HG03159 (cell line): Measurements from ENCODE around the gene ZNRF1.
"Not testable (repeated sequence)": the region's sequence is repeated elsewhere in the genome, so short reads cannot be mapped to it uniquely, and the experiment has no call there.

Experiments
- ATAC-seq: cut with Tn5 transposase; IDR thresholded peaks from one replicate; pipeline ENCODE4 v1.9.1; 2021; ENCODE audit warnings: mild to moderate bottlenecking, moderate library complexity; ENCODE audit not compliant: unreplicated experiment

Gene ZNRF1

DNA sequence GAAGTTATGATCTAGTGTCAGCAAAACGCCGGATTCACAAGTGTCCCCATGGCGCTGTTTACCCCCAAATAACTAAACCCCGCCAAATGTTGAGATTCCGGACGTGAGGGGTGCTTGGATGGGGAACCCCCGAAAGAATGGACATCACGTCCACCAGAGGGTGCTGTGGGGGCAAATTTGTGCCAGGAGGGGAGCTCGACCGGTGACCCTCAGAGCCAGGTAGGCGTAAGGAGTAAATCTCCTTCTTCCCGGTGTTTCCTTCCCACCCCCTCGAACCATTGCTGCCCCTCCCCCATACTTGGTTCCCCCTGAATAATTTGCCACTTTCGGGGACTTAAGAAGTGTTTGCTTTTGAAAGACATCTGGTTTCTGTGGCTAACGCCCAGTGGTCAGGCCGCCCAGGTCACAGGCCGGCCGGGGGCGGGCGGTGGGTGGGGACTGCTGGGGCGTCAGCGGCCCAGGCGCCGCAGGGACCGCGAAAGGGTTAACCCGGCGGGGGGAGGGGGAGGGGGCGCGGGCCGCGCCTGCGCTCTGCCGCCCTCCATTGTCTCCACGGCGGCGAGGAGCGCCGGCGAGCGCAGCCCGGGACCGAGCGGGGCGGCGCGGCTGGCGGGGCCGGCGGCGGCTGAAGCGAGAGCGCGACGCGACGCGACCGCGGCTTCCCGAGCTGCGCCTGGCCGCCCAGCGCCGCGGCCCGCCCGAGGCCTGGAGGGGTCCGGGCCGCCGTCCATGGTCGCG is at the start of gene ZNRF1:
Gene ZNRF1, plus strand, starts transcription at position 544 of the 738 bp plus-strand sequence. CDS start 648 bp downstream, outside the sequence.
- peak; percentile 53 for ATAC-seq

DNA sequence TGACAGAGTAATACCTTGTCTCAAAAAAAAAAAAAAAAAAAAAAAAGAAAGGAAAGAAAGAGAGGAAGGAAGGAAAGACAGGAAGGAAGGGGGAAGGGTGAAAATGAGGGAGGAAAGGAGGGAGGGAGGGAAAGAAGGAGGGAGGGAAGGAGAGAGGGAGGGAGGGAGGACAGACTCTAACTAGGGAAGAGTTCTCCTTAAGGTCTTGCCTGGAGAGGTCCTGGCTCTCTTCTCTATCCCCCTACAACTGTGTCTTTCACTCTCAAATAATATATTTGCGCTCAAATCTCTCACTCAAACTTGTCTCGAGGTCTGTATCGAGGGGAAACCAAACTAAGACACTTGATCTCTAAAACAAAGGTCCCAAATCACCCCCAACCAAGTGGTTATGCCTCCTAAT is 49.5 kb upstream of the ZNRF1 start:
- no peak for ATAC-seq

DNA sequence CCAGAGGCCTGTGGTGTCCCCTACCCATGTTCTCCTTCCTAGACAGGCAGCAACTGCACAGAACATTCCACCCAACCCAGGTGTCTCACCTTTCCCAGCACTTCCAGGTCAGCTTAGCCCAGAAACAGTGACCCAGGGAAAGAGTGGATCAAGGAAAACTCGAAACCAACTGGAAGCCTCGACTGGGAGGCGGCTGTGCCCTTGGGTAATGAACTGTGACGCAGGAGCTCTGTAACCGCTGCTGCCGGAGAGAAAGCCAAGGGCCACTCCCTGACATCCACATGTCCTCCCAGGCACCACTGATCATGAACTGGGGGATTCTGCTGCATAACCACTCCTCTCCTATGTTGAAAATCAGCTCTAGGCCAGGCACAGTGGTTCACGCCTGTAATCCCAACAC is 48.3 kb upstream of the ZNRF1 start:
- no peak for ATAC-seq

DNA sequence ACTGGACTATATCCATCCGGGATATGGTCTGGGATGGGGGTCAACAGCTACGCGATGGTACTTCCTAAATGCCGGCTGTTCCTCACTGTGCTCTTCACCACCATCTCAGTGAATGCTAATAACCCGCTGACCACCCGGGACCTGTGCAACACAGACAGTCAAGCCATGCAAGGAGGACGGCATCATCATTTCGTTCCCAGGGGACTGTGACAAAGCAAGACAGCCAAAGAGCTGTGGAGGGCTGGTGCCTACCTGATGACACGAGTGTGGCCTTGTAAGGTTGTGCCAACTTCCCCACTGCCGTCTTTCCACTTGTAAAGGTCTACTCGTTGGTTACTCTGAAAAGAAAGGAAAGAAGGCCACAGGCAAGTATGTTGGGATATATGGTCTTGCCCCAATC is 47.6 kb upstream of the ZNRF1 start:
- ATAC-seq: no peak

DNA sequence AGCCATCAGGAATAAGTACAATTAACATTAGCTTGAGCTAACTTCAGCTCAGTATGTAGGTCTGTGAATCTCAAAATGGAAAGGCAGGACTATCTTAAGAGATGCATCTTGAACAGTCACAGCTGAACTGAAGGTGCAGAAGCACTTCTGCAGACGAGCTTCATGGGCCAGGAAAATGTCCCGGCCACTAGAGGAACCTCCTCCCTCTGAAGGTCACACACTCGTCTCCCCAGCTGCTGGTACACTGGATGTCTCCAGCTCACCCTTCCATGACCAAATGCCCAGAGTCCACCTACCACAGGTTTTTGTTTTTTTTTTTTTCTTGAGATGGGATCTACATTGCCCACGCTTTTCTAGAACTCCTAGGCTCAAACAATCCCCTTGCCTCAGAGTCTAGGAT is 47.1 kb upstream of the ZNRF1 start:
- ATAC-seq: no peak

DNA sequence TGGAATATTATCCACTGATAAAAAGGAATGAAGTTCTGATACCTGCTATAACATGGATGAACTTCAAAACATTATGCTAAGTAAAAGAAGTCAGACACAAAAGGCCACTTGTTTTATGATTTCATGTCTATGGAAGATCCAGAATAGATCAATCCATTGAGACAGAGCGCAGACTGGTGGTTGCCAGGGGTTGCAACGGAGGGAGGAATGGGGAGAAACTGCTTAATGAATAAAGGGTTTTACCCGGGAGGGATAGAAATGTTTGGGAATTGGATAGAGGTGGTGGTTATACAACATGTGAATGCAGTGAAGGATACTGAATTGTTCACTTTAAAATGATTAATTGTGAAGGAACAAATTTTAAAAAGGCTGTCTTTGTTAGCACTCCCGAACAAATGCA is 44.1 kb upstream of the ZNRF1 start:
- ATAC-seq: no peak

DNA sequence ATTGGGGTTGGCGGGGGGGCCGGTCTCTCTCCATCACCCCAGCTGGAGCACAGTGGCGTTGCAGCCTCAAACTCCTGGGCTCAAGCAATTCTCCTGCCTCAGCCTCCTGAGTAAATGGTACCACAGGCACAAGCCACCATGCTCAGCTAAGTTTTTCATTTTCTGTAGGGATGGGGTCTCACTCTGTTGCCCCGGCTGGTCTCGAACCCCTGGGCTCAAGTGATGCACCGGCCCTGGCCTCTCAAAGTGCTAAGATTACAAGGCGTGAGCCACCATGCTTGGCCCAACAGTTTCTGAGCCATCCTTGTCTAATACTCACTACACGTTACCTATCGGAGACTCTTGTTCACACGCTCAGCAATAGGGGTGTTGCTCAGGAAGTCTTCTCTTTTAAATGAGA is 25.5 kb upstream of the ZNRF1 start:
- no peak for ATAC-seq

DNA sequence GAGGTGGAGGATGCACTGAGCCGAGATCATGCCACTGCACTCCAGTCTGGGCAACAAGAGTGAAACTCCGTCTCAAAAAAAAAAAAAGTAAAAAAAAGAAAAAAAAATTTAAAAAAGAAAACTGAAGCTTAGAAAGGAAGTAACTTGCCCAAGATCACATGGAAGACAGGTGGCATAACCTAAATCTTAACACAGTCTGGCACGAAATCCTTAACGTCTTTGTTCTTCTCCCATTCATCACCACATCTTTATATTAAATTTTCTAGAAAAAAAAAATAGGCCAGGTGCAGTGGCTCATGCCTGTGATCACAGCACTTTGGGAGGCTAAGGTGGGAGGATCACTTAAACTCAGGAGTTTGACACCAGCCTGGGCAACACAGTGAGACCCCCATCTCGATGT is 23.2 kb upstream of the ZNRF1 start:
- ATAC-seq: no peak

DNA sequence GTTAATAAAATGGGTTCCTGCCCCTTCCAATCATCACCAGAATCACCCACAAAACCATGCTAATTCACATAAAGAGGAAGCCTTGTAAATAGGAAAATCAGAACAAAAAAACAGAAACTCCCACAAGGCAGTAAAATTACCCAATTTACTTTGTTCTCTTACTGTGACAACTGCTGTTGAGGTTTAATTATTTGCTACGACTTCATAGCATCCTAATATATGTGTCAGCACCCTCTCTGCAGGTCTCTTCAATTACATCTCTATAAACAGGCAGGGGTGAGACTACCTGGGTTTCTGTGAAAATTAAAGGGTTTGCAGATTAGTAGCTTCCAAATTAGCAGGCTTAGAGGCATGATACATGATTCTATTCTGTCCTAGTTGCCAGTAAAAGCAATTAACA is 16.6 kb upstream of the ZNRF1 start:
- no peak for ATAC-seq

DNA sequence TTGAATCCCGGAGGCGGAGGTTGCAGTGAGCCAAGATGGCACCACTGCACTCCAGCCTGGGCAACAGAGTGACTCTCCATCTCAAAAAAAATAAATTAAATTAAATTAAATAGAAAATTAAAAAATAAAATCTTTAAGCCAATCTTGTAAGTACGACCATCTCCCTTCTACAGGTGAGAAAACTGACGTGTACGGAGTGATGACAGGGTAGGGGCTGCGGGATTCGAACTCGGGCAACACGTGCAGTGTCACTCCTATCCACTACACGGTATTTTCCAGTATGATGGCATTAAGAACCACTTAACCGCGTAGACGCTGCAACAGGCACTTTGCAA is 14.7 kb upstream of the ZNRF1 start:
- ATAC-seq: no peak

DNA sequence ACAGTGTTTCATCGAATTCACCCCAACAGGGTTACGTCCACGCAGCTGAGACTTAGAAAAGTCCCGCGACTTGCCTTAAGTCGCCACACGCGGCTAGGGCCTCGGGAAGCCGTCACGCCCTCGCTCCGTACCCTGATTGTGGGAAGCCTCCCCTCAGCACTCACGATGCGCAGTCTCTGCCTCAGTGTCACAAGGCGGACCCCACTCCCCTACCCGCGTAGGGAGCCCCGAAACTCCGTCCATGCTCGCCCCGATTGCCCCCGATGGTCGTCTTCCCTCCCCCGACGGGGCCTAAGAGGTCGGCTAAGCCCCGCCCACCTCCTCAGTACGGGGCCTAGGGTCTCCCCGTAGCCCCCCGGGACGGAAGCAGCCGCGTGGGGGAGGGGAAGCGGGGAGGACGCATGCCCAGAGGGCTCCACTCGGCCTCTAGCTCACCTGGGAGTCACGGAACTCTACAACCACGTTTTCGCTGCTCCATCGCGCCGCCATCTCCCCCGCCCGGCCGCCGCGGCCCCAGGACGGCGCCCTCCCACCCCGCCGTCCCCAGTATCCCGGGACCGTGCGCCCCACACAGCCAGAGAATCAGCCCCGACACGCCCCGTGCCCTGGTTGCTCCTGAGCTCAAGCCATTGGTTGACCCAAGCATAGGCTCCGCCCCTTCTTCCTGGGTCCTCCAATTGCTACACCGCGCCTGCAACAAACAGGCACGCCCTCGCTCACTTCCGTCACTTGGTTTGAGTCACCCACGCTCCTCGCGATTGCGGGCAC is 14.1 kb upstream of the ZNRF1 start, which contains the start of gene WDR59:
Gene WDR59, minus strand, starts transcription at position 595 of the 768 bp plus-strand sequence. Its CDS starts 106 bp downstream, at position 489.
- peak; percentile 99 for ATAC-seq

DNA sequence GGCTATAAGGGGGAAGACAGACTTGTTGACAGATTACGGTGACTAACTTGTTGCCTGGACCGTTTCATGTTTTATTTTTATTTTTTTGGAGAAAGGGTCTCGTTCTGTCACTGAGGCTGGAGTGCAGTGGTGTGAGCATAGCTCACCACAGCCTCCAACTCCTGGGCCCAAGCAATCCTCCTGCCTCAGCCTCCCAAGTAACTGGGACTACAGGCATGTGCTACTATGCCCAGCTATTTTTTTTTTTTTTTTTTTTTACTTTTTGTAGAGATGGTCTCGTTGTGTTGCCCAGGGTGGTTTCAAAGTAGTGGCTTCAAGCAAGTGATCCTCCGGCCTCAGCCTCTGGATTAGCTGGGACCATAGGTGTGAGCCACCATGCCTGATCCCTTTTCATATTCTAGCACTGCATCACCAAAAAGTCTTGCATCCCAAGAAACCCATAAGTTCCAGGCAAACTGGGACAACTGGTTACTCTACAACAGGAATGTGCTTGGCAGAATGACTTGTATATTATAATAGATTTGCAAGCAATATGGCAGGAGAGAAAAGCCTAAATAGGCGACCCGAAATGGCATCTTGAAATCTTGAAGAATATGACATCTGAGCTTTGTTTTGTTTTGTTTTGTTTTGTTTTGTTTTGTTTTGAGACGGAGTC is 11.7 kb upstream of the ZNRF1 start:
- ATAC-seq: no peak

DNA sequence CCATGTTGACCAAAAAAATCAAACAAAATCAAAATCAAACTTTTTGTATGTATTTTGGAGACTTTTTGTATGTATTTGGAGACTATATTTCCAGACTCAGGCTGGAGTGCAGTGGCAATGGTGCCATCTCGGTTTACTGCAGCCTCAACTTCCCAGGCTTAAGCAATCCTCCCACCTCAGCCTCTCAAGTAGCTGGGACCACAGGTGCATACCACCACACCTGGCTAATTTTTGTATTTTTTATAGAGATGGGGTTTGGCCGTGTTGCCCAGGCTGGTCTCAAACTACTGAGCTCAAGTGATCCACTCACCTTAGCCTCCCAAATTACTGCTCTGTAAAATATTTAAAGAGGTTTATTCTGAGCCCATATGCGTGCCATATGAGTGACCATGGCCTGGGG is 9.0 kb upstream of the ZNRF1 start:
- not testable (repeated sequence) for ATAC-seq

DNA sequence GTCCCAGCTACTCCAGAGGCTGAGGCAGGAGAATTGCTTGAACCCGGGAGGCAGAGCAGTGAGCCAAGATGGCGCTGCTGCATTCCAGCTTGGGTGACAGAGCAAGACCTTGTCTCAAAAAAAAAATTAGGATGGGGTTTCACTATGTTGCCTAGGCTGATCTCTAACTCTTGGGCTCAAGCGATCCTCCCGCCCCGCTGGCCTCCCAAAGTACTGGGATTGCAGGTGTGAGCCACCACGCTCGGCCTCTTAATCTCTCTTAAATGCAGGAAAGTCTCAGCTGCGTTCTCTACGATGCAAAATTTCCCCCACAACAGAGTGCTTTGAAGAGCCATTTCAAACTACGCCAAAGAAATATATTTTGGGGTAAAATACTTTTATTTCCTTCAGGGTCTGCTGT is 8.0 kb upstream of the ZNRF1 start:
- ATAC-seq: no peak

DNA sequence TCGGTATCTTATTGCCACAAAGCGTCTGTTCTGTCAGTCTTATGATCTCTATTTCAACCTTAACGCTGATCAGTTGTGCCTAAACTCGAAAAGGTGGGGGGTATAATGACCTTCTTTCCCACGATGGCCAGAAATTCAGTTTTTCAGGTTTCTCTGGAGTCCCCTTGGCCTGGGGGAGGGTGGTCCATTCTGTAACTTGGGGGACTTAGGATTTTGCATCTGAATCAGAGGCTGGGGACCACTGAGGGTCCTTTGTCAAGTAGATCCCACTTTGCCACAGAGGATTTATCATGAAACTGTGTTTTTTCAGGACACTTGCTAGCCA is 7.6 kb upstream of the ZNRF1 start:
- ATAC-seq: no peak

DNA sequence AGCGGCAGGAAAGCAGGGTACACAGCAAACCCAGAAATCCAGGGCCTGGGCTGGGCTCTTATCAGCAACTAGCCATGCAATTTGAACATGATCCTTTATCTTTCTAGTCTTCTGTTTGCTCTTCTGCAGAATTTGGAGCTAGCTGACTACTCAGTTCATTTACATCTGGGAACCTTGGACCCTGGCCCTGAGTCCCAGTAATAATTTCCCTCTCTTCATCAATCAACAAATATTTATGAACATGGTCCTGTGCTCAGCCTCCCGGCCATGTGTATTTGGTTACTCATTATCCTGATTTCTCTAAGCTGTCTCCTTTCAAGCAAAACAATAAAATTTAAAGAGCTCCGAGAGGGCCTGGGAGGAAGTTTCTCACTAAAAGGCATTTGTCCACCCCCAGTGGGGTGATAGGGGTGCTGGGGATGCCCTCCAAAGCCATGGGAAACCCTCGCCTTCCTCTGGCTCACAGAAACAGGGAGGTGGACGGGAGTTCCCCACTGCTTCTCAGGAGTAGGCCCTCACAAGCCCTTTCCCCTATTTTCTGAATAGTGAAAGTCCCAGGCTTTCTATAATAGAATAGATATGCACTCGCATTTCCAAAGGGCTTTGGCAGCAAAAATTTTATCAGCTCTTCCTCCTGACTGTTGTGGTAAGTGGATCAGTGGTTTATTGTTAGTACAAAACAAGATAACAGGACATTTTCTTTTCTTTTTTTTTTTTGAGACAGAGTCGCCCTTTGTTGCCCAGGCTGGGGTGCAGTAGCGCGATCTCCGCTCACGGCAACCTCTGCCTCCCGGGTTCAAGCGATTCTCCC is 7.0 kb upstream of the ZNRF1 start:
- no peak for ATAC-seq

DNA sequence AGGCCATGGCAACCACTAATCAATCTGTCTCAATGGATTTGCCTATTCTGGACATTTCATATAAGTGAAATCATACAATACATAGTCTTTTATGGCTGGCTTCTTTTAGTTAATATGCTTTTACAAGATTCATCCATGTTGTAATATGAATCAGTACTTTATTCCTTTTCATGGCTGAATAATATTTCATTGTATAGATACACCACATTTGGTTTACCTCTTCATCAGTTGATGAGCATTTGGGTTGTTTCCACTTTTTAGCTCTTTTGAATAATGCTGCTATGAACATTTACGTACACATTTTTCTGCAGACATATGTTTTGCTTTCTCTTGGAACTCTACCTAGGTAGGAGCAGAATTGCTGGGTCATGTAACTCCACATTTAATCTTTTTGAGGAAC is 2.8 kb upstream of the ZNRF1 start:
- no peak for ATAC-seq

DNA sequence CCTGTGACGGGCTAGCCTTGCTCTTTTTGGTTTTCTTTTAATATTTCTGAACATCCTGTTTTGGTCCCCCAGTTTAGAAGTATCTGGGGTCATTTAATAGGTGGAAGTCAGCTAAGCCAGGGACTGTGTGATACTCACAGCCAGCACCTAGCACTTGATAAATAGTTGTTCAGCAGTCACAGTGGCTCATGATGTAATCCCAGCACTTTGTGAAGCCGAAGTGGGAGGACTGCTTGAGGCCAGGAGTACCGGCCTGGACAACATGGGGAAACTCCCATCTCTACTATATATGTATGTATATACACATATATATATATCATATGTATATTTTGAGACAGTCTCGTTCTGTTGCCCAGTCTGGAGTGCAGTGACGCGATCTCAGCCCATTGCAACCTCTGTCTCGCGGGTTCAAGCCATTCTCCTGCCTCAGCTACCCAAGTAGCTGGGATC is 1.8 kb upstream of the ZNRF1 start:
- no peak for ATAC-seq

DNA sequence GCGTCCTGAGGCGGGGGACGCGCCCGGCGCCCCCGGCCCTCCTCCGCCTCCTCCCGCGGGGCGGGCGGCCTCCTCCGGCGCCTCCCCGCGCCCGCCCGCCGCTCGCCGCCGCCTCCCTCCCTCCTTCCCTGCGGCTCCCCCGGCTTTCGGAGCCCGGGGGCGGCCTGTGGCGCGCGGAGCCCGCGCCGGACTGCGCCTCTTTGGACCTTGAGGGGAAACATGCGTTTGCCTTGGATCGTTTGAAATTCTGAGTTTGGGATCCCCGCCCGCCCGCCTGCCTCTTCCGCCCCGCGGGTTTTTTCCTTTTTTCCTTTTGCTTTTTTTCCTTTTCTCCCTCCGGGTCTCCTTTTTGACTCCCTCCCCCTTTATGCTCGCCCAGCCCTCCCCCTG is 390 bp downstream of the ZNRF1 start:
- ATAC-seq: peak; percentile 26

DNA sequence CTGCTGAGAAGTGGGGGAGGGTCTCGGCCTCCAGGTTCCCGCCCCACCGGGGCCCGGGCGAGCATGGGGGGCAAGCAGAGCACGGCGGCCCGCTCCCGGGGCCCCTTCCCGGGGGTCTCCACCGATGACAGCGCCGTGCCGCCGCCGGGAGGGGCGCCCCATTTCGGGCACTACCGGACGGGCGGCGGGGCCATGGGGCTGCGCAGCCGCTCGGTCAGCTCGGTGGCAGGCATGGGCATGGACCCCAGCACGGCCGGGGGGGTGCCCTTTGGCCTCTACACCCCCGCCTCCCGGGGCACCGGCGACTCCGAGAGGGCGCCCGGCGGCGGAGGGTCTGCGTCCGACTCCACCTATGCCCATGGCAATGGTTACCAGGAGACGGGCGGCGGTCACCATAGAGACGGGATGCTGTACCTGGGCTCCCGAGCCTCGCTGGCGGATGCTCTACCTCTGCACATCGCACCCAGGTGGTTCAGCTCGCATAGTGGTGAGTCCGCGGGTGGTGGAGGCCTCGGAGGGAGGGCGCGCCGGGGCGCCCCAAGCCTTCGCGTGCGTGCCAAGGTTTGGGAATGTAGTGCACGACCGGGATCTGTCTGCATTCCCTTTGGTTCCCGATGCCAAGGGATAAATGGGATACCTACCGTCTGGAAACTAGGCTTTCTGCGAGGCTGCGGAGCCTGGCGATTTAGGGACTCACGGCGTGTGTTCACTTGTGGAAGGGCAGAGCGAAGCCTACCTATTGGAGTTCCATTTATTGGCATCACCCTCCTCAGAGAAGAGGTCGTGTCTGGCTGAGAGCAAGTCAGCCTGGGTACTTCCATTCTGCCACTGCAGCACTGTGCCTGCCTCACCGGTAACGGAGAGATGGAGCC is 1.0 kb downstream of the ZNRF1 start:
- no peak for ATAC-seq
